ENCODE data around the gene WDR82. TPM values are rescaled to one million over a fixed set of nuclear protein-coding genes. Genes with fewer than 3 reads are reported as not detected.

Gene WDR82
- total RNA-seq, 2 experiments from 2014 or later = 110 to 111 TPM

GRCh38 chr3:52303811-52304210 is 25.4 kb upstream of the WDR82 start:
- H3K36me3 Mint-ChIP-seq = no peaks in the 10 kb centered on the region
- ChIA-PET CTCF (no interaction called here), POLR2A (no interaction called here)
- no peaks in the 10 kb centered on the region for H3K9me3 Mint-ChIP-seq
- H3K27me3 Mint-ChIP-seq = no peaks in the 10 kb centered on the region
- H3K4me1 Mint-ChIP-seq (ENCODE audit: low read depth) = peaks cover 9% of the 10 kb centered on the region
- no peak overlapping the region for H3K27ac Mint-ChIP-seq
- intact Hi-C loops (cut with micrococcal nuclease) = no loop called here
- no peak overlapping the region for H3K4me3 Mint-ChIP-seq
- DNase-seq = no peak

- POLR2A ChIA-PET = no interaction called here
- Mint-ChIP-seq H3K27ac (no peak overlapping the region), H3K4me3 (no peak overlapping the region), H3K27me3 (no peaks in the 10 kb centered on the region), H3K9me3 (no peaks in the 10 kb centered on the region), H3K36me3 (no peaks in the 10 kb centered on the region), H3K4me1 (ENCODE audit: low read depth) (peaks cover 9% of the 10 kb centered on the region)
- intact Hi-C loops (cut with micrococcal nuclease) = no loop called here
- CTCF ChIA-PET = no interaction called here
- DNase-seq = no peak
Observed at GRCh38 chr3:52302426-52303145, 24.1 kb upstream of the WDR82 start.

- no peak overlapping the region for H3K27ac Mint-ChIP-seq
- peaks cover 7% of the 10 kb centered on the region for H3K4me1 Mint-ChIP-seq (ENCODE audit: low read depth)
- intact Hi-C loops (cut with micrococcal nuclease) = no loop called here
- no peaks in the 10 kb centered on the region for H3K9me3 Mint-ChIP-seq
- ChIA-PET POLR2A (interaction anchor here (0.7 kb wide), 1 partner anchor 311 kb away, joined by 3 read pairs; no protein-coding TSS in a partner anchor), CTCF (interaction anchor here (0.9 to 2.2 kb wide), 3 partner anchors 39 to 112 kb away, joined by 3 to 6 read pairs (median 4); no protein-coding TSS in a partner anchor)
- no peaks in the 10 kb centered on the region for H3K27me3 Mint-ChIP-seq
- H3K4me3 Mint-ChIP-seq = no peak overlapping the region
- no peaks in the 10 kb centered on the region for H3K36me3 Mint-ChIP-seq
- DNase-seq = no peak
Observed at GRCh38 chr3:52299879-52300611, 21.6 kb upstream of the WDR82 start.

GRCh38 chr3:52299247-52299878 is 20.9 kb upstream of the WDR82 start:
- ChIA-PET POLR2A (no interaction called here), CTCF (interaction anchor here (0.9 to 4.1 kb wide), 4 partner anchors 40 to 113 kb away, joined by 3 to 15 read pairs (median 5); no protein-coding TSS in a partner anchor)
- no peaks in the 10 kb centered on the region for H3K9me3 Mint-ChIP-seq
- H3K27me3 Mint-ChIP-seq = no peaks in the 10 kb centered on the region
- no peak for DNase-seq
- H3K27ac Mint-ChIP-seq = no peak overlapping the region
- intact Hi-C loops (cut with micrococcal nuclease) = no loop called here
- no peaks in the 10 kb centered on the region for H3K36me3 Mint-ChIP-seq
- peaks cover 7% of the 10 kb centered on the region for H3K4me1 Mint-ChIP-seq (ENCODE audit: low read depth)
- no peak overlapping the region for H3K4me3 Mint-ChIP-seq

- Mint-ChIP-seq H3K36me3 (no peaks in the 10 kb centered on the region), H3K4me1 (ENCODE audit: low read depth) (peaks cover 7% of the 10 kb centered on the region), H3K27me3 (no peaks in the 10 kb centered on the region), H3K27ac (no peak overlapping the region), H3K4me3 (no peak overlapping the region), H3K9me3 (no peaks in the 10 kb centered on the region)
- CTCF ChIA-PET = interaction anchor here (1.1 to 4.1 kb wide), 3 partner anchors 41 to 78 kb away, joined by 3 to 15 read pairs (median 6); no protein-coding TSS in a partner anchor
- no peak for DNase-seq
- POLR2A ChIA-PET = no interaction called here
- intact Hi-C loops (cut with micrococcal nuclease) = no loop called here
Observed at GRCh38 chr3:52298149-52299098, 20.0 kb upstream of the WDR82 start.

- Mint-ChIP-seq H3K27me3 (no peaks in the 10 kb centered on the region), H3K4me3 (no peak overlapping the region), H3K9me3 (no peaks in the 10 kb centered on the region), H3K4me1 (ENCODE audit: low read depth) (peaks cover 7% of the 10 kb centered on the region), H3K36me3 (peaks cover 2% of the 10 kb centered on the region), H3K27ac (no peak overlapping the region)
- no peak for DNase-seq
- POLR2A ChIA-PET = no interaction called here
- CTCF ChIA-PET = interaction anchor here (2.2 to 4.1 kb wide), 2 partner anchors 42 to 66 kb away, joined by 6 to 15 read pairs; no protein-coding TSS in a partner anchor
- intact Hi-C loops (cut with micrococcal nuclease) = no loop called here
Observed at GRCh38 chr3:52297242-52298148, 19.0 kb upstream of the WDR82 start.

GRCh38 chr3:52295671-52296208 is 17.3 kb upstream of the WDR82 start:
- intact Hi-C loops (cut with micrococcal nuclease) = no loop called here
- ChIA-PET CTCF (interaction anchor here (1.5 to 4.1 kb wide), 2 partner anchors 44 to 75 kb away, joined by 7 to 15 read pairs; no protein-coding TSS in a partner anchor), POLR2A (no interaction called here)
- DNase-seq = no peak
- Mint-ChIP-seq H3K27ac (no peak overlapping the region), H3K4me3 (no peak overlapping the region), H3K4me1 (ENCODE audit: low read depth) (peaks cover 7% of the 10 kb centered on the region), H3K9me3 (no peaks in the 10 kb centered on the region), H3K36me3 (peaks cover 5% of the 10 kb centered on the region), H3K27me3 (no peaks in the 10 kb centered on the region)

GRCh38 chr3:52294320-52295150 is 16.1 kb upstream of the WDR82 start:
- no peaks in the 10 kb centered on the region for H3K9me3 Mint-ChIP-seq
- no peaks in the 10 kb centered on the region for H3K27me3 Mint-ChIP-seq
- no peak for DNase-seq
- no peak overlapping the region for H3K27ac Mint-ChIP-seq
- peaks cover 5% of the 10 kb centered on the region for H3K36me3 Mint-ChIP-seq
- POLR2A ChIA-PET = no interaction called here
- intact Hi-C loops (cut with micrococcal nuclease) = no loop called here
- H3K4me3 Mint-ChIP-seq = no peak overlapping the region
- CTCF ChIA-PET = interaction anchor here (8.2 kb wide), 1 partner anchor 45 kb away, joined by 86 read pairs; no protein-coding TSS in a partner anchor
- peaks cover 3% of the 10 kb centered on the region for H3K4me1 Mint-ChIP-seq (ENCODE audit: low read depth)

- ChIA-PET CTCF (interaction anchor here (8.2 kb wide), 1 partner anchor 46 kb away, joined by 86 read pairs; no protein-coding TSS in a partner anchor), POLR2A (interaction anchor here (0.6 kb wide), 1 partner anchor 33 kb away, joined by 3 read pairs; no protein-coding TSS in a partner anchor)
- Mint-ChIP-seq H3K36me3 (peaks cover 5% of the 10 kb centered on the region), H3K4me1 (ENCODE audit: low read depth) (peaks cover 10% of the 10 kb centered on the region), H3K27me3 (no peaks in the 10 kb centered on the region), H3K9me3 (no peaks in the 10 kb centered on the region), H3K4me3 (no peak overlapping the region), H3K27ac (no peak overlapping the region)
- intact Hi-C loops (cut with micrococcal nuclease) = no loop called here
- DNase-seq = no peak
Observed at GRCh38 chr3:52293491-52294319, 15.3 kb upstream of the WDR82 start.
